ENCODE results near the gene DHRS13. TPM values are rescaled to one million over a fixed set of nuclear protein-coding genes. Genes with fewer than 3 reads are reported as not detected.
"Not testable (repeated sequence)": the region's sequence is repeated elsewhere in the genome, so short reads cannot be mapped to it uniquely, and the experiment has no call there.

The DHRS13 gene
- total and polyA plus RNA-seq, 9 donors: 3.7 to 13.8 (median 7.8) TPM

GRCh38 chr17:28896491-28896883, 6.4 kb downstream of the DHRS13 start:
- intact Hi-C loops (cut with DNase I): loop anchor here in 1 of 4 donors (10.0 kb wide), 1 partner anchor 172 kb away; the partner anchor contains the start of genes NEK8 and TLCD1
- 19 to 26% (median 21%) methylated on average over 5 of the region's 5 CpGs for WGBS, 3 donors

GRCh38 chr17:28895794-28896447, 7.0 kb downstream of the DHRS13 start:
- TF ChIP-seq EP300 (IDR thresholded peaks at IDR 0.05) (no peak), POLR2A (IDR thresholded peaks at IDR 0.05) (no peak), CTCF (IDR thresholded peaks at IDR 0.05) (no peak)
- intact Hi-C loops (cut with DNase I): loop anchor here in 1 of 4 donors (10.0 kb wide), 1 partner anchor 171 kb away; the partner anchor contains the start of genes NEK8 and TLCD1
- 43 to 66% (median 47%) methylated on average over 3 of the region's 3 CpGs for WGBS, 3 donors
- peak in 1 of 5 donors; percentile 28 for DNase-seq
- Histone ChIP-seq H3K36me3 (no peaks in the 10 kb centered on the region), H3K9me3 (no peaks in the 10 kb centered on the region), H3K4me3 (peak overlapping the region; percentile 79), H3K27ac (peak overlapping the region in 1 of 2 donors; percentile 88), H3K27me3 (no peaks in the 10 kb centered on the region), H3K4me1 (ENCODE audit: insufficient read depth) (peaks cover 7% of the 10 kb centered on the region)

More at GRCh38 chr17:28896491-28896883, 6.4 kb downstream of the DHRS13 start:
- Histone ChIP-seq H3K36me3 (no peaks in the 10 kb centered on the region), H3K9me3 (no peaks in the 10 kb centered on the region), H3K4me1 (ENCODE audit: insufficient read depth) (peaks cover 7% of the 10 kb centered on the region), H3K27me3 (no peaks in the 10 kb centered on the region), H3K27ac (peak overlapping the region; percentile 76 to 88), H3K4me3 (peak overlapping the region; percentile 79)
- no peak for TF ChIP-seq EP300 (IDR thresholded peaks at IDR 0.05)
- TF ChIP-seq CTCF (IDR thresholded peaks at IDR 0.05): no peak
- TF ChIP-seq POLR2A (IDR thresholded peaks at IDR 0.05): no peak
- no peak for DNase-seq

GRCh38 chr17:28893248-28894183, 9.4 kb downstream of the DHRS13 start:
- H3K4me3 ChIP-seq; DNase-seq; H3K27me3 ChIP-seq; H3K27ac ChIP-seq; H3K9me3 ChIP-seq; H3K4me1 ChIP-seq (ENCODE audit: insufficient read depth); H3K36me3 ChIP-seq: not testable (repeated sequence)
- intact Hi-C loops (cut with DNase I): loop anchor here in 1 of 4 donors (10.0 kb wide), 1 partner anchor 169 kb away; the partner anchor contains the start of genes NEK8 and TLCD1
- 88 to 92% (median 90%) methylated on average over 16 of the region's 16 CpGs for WGBS, 3 donors

- intact Hi-C loops (cut with DNase I): loop anchor here in 1 of 4 donors (10.0 kb wide), 1 partner anchor 167 kb away; the partner anchor contains the start of genes NEK8 and TLCD1
- 90 to 94% (median 94%) methylated on average over 4 of the region's 4 CpGs for WGBS, 3 donors
- Histone ChIP-seq H3K27ac (no peak overlapping the region), H3K36me3 (no peaks in the 10 kb centered on the region), H3K4me3 (no peak overlapping the region), H3K4me1 (ENCODE audit: insufficient read depth) (peaks cover 7% of the 10 kb centered on the region), H3K9me3 (no peaks in the 10 kb centered on the region), H3K27me3 (no peaks in the 10 kb centered on the region)
- DNase-seq: no peak
- no peak for TF ChIP-seq EP300 (IDR thresholded peaks at IDR 0.05)
- no peak for TF ChIP-seq POLR2A (IDR thresholded peaks at IDR 0.05)
- no peak for TF ChIP-seq CTCF (IDR thresholded peaks at IDR 0.05)
Observed at GRCh38 chr17:28892024-28892423, 10.9 kb downstream of the DHRS13 start.

Measured in ovary (tissue), 9 donors.